COLO668 (cell line): ENCODE results near the gene IDH3A.

ENCODE experiments used
- DNase-seq: peaks from one replicate; lab custom pipeline; 2025; ENCODE audit not compliant: unreplicated experiment; lab: John Stamatoyannopoulos, UW

IDH3A gene

DNA sequence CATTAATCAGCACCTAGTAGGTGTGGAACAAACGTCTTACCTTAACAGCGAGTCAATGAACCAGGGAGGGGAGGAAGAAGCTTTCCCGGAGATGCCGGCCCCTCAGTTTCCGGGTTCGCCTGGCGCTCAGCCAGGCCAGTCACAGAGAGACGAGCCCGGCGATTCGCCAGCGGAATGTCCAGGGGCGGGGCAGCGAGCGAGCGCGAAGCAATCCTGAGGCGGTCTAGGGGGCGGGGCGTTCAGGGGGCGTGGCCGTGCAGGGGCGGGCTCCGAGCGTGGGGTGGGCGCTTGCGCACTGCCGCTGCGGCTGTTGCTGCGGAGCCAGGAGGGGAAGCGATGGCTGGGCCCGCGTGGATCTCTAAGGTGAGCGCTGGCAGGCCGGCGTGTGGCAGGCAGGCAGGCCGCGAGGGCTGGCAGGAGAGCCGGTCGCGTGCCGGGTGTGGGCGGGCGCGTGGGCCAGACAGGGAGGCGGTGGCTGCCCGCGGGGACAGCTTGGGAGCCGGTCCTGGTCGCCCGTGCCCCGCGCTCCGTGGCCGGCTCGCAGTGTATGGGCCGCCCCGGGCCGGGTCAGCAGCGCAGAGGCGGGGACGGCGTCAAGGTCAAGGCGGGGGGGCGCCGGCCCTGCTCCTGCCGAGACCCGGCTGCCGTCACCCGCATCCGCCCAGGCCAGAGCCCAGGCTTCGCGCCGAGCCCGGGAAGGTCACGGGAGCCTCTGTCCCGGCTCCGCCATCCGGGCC lies at the start of gene IDH3A:
Gene IDH3A (plus strand): TSS at position 295 of the 737 bp plus-strand sequence. CDS start 42 bp downstream, at position 337.
- peak; percentile 98 for DNase-seq

- no peak for DNase-seq
Measured at GRCh38 chr15:78100886-78101285, 48.3 kb upstream of the IDH3A start.

DNA sequence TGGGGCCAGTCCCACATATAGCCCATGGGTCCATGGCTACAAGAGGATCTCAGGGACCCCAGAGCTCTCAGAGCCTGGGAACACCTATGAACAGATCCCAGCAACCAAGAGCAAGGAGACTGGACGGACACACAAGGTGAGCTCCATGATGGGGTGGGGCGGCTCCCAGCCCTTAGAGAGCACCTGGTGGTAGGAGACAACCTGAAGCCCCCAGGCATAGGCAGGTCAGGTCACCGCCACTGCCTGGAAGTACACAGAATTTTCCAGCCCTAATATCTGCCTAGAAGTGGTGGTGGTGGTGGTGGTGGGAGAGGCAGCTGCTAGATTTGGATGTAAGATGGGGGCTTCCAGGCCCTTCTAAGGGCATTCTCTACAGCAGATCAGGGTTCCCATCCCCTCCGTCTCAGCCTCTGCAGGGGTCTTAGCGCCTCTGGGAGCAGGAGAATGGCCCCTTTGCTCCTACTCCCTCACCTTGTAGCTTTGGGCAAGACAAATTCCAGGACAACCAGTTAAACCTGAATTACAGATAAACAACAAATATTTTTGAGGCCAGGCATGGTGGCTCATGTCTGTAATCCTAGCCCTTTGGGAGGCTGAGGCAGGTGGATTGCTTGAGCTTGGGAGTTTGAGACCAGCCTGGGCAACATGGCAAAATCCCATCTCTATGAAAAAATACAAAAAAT lies 47.6 kb upstream of the IDH3A start:
- DNase-seq = no peak

DNA sequence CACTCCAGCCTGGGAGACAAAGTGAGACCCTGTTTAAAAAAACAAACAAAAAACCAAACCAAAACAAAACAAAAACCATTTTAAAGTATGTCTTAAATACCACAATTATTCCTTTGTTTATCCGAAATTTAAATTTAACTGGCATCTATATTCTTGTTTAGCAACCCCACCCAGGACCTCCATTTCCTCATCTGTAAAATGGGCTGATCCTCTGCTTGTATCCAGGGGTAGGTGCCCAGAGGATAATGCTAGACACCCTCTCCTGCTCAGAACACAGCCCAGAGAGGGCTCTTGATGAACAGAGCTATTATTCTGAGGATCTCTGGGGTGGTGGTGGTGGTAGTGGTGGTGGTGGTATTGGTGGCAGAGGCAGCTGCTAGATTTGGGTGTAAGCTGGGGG lies 47.0 kb upstream of the IDH3A start:
- DNase-seq = no peak

DNA sequence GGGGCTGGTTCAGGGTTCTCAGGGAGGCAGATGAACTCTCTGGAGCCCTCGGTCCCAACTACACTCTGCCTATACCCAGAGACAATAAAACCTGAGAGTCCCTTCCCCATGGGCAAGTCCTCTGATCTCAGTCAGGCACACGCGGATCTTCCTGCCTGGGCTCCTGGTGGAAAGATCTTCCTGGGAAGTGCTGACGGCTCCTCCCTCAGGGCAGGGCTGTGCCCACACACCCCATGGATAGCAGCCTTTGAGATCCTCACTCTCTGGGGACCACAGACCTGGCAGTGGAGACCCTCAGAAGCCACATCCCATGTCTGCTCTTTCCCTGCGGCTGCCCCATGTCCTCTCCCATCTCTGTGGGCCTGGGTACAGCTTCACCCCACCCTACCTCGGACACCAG lies 46.4 kb upstream of the IDH3A start:
- no peak for DNase-seq

GRCh38 chr15:78103406-78104118 lies 45.6 kb upstream of the IDH3A start:
- DNase-seq = no peak

DNA sequence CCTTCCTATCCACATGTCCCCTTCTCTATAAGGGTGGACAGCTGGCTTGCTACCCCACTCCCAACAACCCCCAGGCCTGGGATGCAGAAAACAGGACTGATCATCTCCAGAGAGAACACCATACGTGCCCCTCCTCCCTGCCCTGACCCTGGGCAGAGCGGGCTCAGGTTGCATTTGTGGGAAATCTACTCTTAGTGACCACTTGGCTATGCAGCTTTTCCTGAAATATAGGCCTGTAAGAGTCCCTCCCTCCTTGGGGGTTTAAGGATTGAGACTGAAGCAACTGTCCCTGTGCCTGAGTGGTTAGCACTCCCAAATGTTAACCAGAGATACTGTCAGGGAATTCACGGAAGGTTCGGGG lies 45.1 kb upstream of the IDH3A start:
- DNase-seq = no peak

GRCh38 chr15:78104566-78105475 lies 44.3 kb upstream of the IDH3A start:
- no peak for DNase-seq

- no peak for DNase-seq
Measured at GRCh38 chr15:78105476-78106241, 43.5 kb upstream of the IDH3A start.

GRCh38 chr15:78107471-78107870 lies 41.7 kb upstream of the IDH3A start:
- no peak for DNase-seq

- DNase-seq = peak; percentile 84
Measured at GRCh38 chr15:78108300-78109084, 40.7 kb upstream of the IDH3A start.

- DNase-seq = no peak
Measured at GRCh38 chr15:78109156-78109555, 40.0 kb upstream of the IDH3A start.

GRCh38 chr15:78110096-78110495 lies 39.1 kb upstream of the IDH3A start:
- no peak for DNase-seq

GRCh38 chr15:78110916-78111475 lies 38.2 kb upstream of the IDH3A start:
- DNase-seq = no peak

DNA sequence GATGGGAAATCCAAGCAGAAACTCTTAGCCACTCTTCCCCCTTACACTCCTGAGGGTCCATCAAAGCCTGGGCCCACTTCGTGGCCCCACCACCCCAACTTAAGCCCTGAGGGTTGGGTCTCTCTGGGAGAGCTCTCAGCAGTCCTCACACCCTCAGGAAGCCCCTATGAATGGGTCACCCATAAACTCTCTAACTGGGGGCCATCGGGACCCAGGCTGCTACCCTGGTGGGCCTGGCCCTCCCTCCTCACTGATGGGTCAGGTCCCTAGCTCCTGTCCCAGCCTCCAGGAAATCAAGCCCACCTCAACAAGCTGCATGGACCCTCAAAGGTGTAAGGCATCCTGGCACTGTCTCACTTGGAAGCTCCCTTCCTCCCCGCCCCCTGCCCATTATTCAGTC lies 37.4 kb upstream of the IDH3A start:
- no peak for DNase-seq

GRCh38 chr15:78112551-78112950 lies 36.6 kb upstream of the IDH3A start:
- DNase-seq = no peak

GRCh38 chr15:78120523-78120922 lies 28.6 kb upstream of the IDH3A start:
- no peak for DNase-seq

DNA sequence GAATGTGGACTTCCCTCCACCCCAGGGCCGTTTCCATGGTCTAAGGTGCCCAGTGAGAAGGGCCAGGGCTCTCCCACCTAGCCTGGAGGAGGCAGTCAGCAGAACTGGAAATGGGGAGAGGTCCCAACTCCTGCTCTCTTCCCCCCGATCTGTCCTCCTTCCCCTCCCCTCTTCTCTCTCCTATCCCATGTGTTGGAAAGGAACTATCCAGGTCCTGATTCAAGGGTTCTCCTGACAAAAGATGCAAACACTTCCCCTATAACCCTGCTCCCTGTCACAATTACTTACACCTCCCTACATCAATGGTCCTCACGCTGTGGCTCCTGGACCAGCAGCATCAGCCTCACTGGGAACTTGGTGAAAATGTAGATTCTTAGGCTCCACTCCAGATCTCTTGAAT lies 23.9 kb upstream of the IDH3A start:
- DNase-seq = no peak

- DNase-seq = peak; percentile 20
Measured at GRCh38 chr15:78127882-78128281, 21.3 kb upstream of the IDH3A start.
